Left renal cortex interstitium (tissue), 4 donors: ENCODE data around the gene F7. TPM values are rescaled to one million over a fixed set of nuclear protein-coding genes. Genes with fewer than 3 reads are reported as not detected.
"Not testable (repeated sequence)": the region's sequence is repeated elsewhere in the genome, so short reads cannot be mapped to it uniquely, and the experiment has no call there.

Source experiments
- DNase-seq, 4 donors: peaks; one replicate each; pipeline ENCODE4 v3.0.0-alpha.2; 2013; ENCODE audit warnings: low read depth in 4 of 4, low spot score in 2 of 4, missing footprints in 1 of 4
- polyA plus RNA-seq, 4 donors: library from polyadenylated mRNA; unstranded; fragments of 120-200 nt; gene quantifications; one replicate each; pipeline ENCODE4 v1.2.1, GENCODE V29; 2013; ENCODE audit not compliant: insufficient read length in 4 of 4

The F7 gene
- polyA plus RNA-seq, 4 donors, result 1.8 to 4.3 (median 4.1) TPM

- DNase-seq, result no peak
Observed at GRCh38 chr13:113070855-113071254, 34.7 kb upstream of the F7 start.

DNA sequence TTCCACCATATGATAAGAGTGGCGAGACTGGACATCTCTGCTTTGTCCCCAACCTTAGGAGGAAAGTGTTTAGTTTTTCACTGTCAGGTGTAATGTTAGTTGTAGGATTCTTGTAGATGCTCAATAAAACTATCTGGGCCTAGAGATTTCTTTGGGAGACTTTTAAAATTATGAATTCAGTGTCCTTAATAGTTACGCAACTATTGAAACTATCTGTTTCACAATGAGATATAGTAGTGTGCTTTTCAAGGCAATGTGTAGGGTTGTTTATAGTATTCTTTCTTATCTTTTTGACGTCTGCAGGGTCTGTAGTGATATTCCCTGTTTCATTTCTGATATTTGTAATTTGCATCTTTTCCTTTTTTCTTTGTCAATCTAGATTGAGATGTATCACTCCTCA is 33.2 kb upstream of the F7 start:
- no peak for DNase-seq

GRCh38 chr13:113073942-113074341 is 31.6 kb upstream of the F7 start:
- DNase-seq, result no peak

- no peak for DNase-seq
Observed at GRCh38 chr13:113074401-113074800, 31.2 kb upstream of the F7 start.

DNA sequence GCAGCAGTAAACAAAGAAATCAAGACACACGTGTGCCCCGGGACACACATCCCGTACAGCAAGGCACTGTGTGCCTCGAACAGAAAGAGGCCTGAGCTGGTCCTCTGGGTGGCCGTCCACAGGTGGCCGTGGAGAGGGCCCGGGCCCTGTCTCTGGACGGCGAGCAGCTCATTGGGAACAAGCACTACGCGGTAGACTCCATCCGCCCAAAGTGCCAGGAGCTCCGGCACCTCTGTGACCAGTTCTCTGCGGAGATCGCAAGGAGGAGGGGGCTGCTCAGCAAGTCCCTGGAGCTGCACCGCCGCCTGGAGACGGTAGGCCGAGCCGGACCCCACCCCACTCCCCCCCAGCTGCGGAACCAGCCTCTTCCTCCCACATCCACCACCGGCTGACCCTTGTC is 30.7 kb upstream of the F7 start:
- DNase-seq, result no peak

DNA sequence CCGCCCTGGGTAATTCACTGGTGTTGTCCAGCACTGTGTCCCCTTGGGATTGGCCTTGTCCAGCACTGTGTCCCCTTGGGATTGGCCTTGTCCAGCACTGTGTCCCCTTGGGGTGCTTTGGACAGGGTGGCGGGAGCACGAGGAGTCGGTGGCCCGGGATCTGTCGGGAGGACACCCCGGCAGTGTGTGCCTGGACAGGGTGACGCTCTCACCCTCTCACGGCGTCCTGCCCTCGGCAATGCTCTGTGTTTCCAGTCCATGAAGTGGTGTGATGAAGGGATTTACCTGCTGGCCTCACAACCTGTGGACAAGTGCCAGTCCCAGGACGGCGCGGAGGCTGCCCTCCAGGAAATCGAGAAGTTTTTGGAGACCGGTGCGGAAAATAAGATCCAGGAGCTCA is 29.9 kb upstream of the F7 start:
- DNase-seq, result no peak

DNA sequence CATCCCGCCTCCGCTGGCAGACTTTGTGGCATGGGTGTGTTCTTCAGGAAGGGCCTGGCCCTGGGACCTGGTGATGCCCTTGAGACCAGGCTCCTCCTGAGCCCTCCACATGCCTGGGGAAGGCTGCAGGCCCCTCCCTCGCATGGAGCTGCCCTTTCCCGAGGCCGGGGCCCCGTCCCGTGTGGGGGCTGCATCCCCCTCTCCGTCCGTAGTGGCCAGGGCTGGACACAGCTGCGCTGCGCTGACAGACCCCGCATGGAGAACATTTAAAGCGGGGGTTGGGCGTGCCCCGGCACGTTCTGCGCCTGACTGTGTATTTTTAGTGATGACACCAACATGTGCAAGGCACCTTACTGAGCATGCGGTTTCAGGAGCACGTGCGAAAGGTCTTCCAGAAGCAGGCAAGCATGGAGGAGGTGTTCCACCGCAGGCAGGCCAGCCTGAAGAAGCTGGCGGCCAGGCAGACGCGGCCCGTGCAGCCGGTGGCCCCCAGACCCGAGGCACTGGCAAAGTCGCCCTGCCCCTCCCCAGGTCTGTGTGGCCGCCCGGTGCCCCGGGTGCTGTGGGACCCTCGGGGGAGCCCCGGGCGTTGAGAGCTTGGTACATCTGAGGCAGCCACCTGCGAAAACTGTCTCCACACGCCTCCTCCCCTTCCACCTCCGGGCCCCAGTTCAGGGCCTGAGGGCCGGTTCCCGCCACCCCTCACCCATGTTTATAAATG is 28.8 kb upstream of the F7 start:
- no peak for DNase-seq

DNA sequence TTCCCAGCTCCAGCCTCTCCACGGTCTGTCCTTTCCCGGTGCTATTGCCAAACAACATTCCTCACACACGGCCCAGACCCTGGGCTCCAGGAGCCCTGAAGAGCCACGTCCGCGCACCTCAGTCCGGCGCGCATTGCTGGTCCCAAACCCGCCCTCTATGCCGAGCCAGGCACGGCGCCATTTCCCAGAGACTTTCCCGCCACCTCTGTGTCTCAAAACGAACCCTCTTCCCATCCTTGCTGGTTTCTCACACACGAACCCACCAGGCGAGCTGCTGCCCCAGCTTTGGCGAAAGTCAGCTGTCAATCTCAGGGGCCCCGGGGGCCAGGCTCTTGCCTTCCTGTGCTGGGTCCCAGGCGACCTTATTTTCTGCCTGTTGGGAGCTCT is 28.0 kb upstream of the F7 start:
- DNase-seq, result no peak

DNA sequence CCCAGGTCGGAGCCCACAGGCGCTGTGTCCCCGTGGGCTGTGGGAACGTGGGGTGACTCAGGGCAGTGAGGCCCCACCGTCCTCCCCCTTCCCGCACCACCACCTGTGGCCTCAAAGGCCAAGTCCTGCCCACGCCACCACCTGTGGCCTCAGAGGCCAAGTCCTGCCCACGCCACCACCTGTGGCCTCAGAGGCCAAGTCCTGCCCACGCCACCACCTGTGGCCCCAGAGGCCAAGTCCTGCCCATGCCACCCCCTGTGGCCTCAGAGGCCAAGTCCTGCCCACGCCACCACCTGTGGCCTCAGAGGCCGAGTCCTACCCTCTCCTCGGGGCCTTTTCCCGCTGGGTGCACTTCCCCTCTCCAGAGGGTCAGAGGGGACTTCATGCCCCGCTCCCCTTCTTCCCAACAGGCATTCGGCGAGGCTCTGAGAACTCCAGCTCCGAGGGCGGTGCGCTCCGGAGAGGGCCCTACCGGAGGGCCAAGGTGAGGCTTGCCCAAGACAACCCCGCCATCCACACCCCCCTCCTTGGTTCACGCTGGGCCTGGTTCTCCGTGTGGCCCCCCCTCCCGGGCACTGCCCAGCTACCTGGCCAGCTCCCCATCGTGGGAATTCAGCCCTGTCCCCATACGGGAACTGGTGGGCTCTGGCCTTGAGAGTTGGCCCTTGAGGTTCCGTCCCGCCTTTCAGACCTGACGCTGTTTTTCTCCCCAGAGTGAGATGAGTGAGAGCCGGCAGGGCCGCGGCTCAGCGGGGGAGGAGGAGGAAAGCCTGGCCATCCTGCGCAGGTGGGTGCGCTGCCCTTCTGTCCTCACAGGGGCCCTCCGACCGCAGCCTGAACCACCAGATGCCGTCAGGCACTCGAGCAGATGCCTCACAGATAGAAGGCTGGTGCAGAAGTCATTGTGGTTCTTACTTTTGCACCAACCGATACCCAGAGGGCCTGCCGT is 27.4 kb upstream of the F7 start:
- no peak for DNase-seq

GRCh38 chr13:113078902-113079780 is 26.4 kb upstream of the F7 start:
- DNase-seq, result no peak

DNA sequence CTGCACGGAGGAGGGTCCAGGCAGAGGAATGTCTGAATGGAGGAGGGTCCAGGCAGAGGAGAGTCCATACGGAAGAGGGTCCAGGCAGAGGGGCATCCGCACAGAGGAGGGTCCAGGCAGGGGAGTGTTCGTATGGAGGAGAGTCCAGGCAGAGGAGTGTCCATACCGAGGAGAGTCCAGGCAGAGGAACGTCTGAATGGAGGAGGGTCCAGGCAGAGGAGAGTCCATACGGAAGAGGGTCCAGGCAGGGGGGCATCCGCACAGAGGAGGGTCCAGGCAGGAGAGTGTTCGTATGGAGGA is 25.9 kb upstream of the F7 start:
- DNase-seq, result not testable (repeated sequence)

DNA sequence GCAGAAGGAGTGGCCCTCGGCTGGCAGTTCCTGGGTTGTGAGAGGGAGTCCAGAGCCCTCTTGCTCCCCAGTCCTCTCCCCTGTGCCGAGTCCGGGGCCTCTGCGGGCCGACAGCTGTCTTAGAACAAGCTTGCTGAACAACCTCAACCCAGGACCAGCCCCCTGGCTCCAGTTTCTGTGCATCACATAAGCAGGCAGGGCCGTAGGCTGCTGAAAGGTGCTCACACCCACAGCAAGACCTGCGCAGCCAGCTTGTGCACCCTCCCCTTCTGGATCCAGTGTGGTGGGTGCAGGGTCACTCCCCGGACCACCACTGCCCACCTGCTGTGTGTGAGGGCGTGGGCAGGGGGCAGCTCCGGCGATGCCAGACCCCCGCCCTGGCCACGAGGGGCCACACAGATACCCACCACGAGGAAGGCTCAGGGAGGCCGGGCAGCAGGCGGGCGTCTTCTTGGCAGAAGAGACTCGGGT is 25.2 kb upstream of the F7 start:
- no peak for DNase-seq

DNA sequence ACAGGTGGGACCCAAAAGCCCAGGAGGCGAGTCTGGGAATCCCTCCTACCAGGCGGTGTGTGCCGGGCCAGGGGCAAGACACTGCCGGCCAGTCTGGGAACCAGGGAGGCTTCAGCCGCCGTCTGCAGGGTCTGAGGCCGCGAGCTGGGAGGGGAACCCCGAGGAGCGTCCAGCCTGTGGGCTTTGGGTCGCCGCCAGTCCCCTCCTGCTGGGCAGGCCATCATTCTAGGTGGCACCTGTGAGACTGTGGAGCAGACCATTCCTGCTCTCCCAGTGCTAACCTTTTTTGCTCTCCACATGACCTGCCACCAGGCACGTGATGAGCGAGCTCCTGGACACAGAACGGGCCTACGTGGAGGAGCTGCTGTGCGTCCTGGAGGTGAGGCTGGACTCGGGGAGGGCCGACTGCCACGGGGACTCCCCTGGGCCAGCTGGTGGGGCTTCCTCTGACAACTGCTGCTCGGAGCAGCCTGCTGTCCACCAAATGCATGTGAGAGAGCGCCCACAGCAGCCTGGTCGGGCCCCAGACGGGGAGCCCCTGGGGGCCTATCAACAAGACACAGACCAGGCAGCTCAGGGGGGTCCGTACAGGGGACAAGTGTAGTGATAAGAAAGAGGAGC is 24.6 kb upstream of the F7 start:
- DNase-seq, result no peak

GRCh38 chr13:113082198-113083021 is 23.2 kb upstream of the F7 start:
- no peak for DNase-seq

- no peak for DNase-seq
Observed at GRCh38 chr13:113083022-113083373, 22.6 kb upstream of the F7 start.

GRCh38 chr13:113083402-113084061 is 22.1 kb upstream of the F7 start:
- no peak for DNase-seq

GRCh38 chr13:113084094-113084942 is 21.3 kb upstream of the F7 start:
- DNase-seq, result no peak

DNA sequence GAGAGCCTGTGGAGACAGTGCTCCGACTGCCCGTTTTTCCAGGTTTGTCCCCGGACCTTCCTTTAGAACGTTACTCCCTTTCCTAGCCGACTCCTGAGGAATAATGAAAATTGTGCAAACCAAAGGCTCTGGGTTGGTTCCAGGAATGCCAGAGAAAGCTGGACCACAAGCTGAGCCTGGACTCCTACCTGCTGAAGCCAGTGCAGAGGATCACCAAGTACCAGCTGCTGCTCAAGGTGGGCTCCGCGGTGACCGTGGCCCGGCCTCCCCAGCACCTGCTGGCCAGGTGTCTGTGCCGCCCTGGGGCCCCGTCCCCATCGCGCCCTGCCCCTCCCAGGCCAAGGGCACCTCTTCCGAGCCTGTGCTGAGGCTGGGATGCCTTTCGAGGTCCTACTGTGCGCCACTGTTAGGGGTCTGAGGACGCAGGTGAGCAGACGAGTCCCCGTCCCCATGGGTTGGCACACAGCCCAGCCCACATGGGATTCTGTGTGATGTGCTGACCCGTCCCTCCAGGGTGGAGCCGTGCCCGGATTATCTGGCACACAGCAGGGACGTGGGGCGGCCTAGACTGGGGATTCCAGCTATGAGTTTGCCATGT is 20.5 kb upstream of the F7 start:
- no peak for DNase-seq
